Measurements from ENCODE around the gene AKR1E2.

DNA sequence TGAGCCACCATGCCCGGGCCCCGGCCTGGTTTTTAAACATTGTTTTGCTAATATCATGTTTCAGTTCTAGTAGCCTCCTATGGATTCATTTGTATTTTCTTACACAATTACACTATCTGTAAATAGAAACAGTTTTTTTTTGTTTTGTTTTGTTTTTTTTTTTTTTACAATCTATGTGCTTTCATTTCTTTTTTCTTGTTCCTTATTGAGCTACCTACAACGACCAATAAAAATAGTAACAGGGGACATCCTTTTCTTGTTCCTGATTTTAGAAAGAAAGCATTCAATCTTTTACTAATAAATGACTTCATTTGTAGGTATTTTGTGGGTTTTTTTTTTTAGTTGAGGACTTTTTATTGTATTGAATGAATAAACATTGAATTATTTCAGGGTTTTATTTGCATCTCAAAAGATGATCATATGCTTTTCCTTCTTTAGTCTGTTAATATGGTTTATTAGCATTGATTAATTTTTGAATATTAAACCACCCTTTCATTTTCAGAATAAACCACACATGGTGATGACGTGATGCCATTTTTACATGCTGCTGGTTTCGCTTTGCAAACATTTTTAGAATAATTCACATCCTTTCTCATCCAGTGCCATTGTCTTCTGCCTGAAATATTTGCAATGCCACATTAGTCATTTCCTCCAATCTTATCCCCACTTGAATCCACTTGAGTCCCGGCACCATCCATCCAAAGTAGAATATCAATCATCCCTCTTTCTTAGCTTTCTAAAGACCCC, 18.1 kb upstream of the AKR1E2 start:
- TF ChIP-seq, protein P1, sequence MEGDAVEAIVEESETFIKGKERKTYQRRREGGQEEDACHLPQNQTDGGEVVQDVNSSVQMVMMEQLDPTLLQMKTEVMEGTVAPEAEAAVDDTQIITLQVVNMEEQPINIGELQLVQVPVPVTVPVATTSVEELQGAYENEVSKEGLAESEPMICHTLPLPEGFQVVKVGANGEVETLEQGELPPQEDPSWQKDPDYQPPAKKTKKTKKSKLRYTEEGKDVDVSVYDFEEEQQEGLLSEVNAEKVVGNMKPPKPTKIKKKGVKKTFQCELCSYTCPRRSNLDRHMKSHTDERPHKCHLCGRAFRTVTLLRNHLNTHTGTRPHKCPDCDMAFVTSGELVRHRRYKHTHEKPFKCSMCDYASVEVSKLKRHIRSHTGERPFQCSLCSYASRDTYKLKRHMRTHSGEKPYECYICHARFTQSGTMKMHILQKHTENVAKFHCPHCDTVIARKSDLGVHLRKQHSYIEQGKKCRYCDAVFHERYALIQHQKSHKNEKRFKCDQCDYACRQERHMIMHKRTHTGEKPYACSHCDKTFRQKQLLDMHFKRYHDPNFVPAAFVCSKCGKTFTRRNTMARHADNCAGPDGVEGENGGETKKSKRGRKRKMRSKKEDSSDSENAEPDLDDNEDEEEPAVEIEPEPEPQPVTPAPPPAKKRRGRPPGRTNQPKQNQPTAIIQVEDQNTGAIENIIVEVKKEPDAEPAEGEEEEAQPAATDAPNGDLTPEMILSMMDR (IDR thresholded peaks at IDR 0.05; ENCODE audit: low read depth, low read length, poor library complexity, severe bottlenecking): no peak
- no peak for TF ChIP-seq EZH2phosphoT487 (IDR thresholded peaks at IDR 0.05; ENCODE audit: borderline replicate concordance, low read length)
